PFSK-1 (cell line): ENCODE measurements around the gene CEACAM1.

ENCODE experiments used
- FOXP2 ChIP-seq: optimal IDR thresholded peaks from 2 replicates; pipeline ENCODE3; 2011; ENCODE audit warnings: borderline replicate concordance, control low read depth, inconsistent platforms; ENCODE audit not compliant: insufficient read depth; ENCODE audit errors: extremely low read length, extremely low read depth
- POLR2AphosphoS5 ChIP-seq: IDR thresholded peaks from 2 replicates; pipeline ENCODE4 v1.6.1; 2012; ENCODE audit warnings: low read depth, mild to moderate bottlenecking, control low read depth, low read length, moderate library complexity
- REST ChIP-seq, 2 experiments: IDR thresholded peaks; 2 replicates each; pipeline versions ENCODE4 v1.6.1 to v1.8.0; 2011 to 2012; ENCODE audit warnings: low read depth in 2 of 2, low read length in 2 of 2, control low read depth in 1 of 2, inconsistent platforms in 1 of 2, mild to moderate bottlenecking in 1 of 2, moderate library complexity in 1 of 2; ENCODE audit not compliant: insufficient read depth in 1 of 2
- SIN3A ChIP-seq: IDR thresholded peaks from 2 replicates; pipeline ENCODE4 v1.6.1; 2012; ENCODE audit warnings: mild to moderate bottlenecking, low read length, moderate library complexity, borderline replicate concordance; ENCODE audit not compliant: insufficient read depth
- TAF1 ChIP-seq: IDR thresholded peaks from 2 replicates; pipeline ENCODE4 v1.6.1; 2012; ENCODE audit warnings: low read length, control low read depth, borderline replicate concordance; ENCODE audit not compliant: insufficient read depth

GRCh38 chr19:42487798-42488178 is 40.5 kb downstream of the CEACAM1 start:
- TF ChIP-seq SIN3A (no peak), POLR2AphosphoS5 (no peak), REST (IDR thresholded peaks at IDR 0.05; ENCODE audit: insufficient read depth in 1 of 2, low read depth in 2 of 2, low read length in 2 of 2) (no peak), TAF1 (no peak), FOXP2 (no peak)
